ENCODE measurements around the gene ARHGEF4. TPM values are rescaled to one million over a fixed set of nuclear protein-coding genes. Genes with fewer than 3 reads are reported as not detected.
"Not testable (repeated sequence)": the region's sequence is repeated elsewhere in the genome, so short reads cannot be mapped to it uniquely, and the experiment has no call there.

ARHGEF4 gene
- total and polyA plus RNA-seq, 2 donors (not counting 3 experiments of a cell fraction or from before 2014, with no cell fraction given), result not detected

DNA sequence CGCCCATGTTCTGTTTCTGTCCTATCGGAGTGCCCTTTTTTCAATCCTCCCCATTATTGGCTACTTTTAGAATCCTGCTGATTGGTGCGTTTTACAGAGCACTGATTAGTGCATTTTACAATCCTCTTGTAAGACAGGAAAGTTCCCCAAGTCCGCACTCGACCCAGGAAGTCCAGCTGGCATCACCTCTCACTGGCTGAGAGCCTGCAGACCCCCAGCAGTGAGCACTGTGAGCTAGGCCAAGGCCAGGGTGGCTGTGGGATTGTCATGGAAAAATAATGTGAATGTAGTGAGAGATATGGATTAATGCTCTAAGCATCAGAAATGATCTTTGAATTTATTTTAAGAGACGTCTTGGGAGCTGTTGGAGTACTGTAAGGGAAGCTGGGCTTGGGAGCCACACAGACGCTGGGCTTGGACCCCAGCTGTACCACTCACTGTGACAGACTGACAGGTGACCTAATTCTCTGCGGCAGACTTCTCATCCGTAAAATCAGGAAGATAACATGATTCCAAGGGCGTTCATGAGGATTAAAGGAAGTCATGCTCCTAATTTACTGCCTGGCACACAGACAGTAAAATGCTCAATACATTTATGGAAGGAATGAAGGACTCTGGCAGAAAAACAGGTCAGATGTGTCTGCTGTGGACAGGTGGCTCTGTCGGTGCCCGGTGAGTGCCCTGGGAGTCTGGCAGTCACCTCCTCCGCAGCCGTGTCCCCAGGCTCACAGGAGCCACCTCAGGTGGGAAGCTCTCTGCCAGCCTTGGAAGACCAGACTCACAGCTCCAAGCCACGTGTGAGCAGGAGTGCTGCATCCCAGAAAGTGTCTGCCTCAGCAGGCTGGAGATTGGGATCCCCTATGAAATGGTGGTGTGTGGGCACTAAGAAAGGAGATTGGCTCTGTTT lies 151.1 kb downstream of the ARHGEF4 start:
- CTCF ChIA-PET, result no interaction called here
- no peaks in the 10 kb centered on the region for H3K9me1 ChIP-seq (replicated peaks; ENCODE audit: control insufficient read depth, extremely low read depth, insufficient read depth, low read length)

DNA sequence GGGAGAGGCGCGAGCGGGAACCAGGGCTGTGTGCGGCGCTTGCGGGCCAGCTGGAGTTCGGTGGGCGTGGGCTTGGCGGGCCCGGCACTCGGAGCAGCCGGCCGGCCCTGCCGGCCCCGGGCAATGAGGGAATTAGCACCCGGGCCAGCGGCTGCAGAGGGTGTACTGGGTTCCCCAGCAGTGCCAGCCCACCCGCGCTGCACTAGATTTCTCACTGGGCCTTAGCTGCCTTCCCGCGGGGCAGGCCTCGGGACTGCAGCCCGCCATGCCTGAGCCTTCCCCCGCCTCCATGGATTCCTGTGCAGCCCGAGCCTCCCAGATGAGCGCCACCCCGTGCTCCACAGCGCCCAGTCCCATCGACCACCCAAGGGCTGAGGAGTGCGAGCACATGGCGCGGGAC lies 154.7 kb downstream of the ARHGEF4 start:
- H3K79me2 ChIP-seq (ENCODE audit: control insufficient read depth, insufficient read depth, low read length); H3K9ac ChIP-seq (replicated peaks; ENCODE audit: extremely low read depth, insufficient read depth, low read length); H3K4me3 ChIP-seq (replicated peaks in 1 of 3; ENCODE audit: insufficient read depth in 1 of 3, low read depth in 1 of 3, low read length in 3 of 3); H3K36me3 ChIP-seq (ENCODE audit: control insufficient read depth in 2 of 2, extremely low read depth in 1 of 2, insufficient read depth in 2 of 2, low read length in 2 of 2); H3K27me3 ChIP-seq (ENCODE audit: control insufficient read depth in 2 of 2, insufficient read depth in 2 of 2, low read length in 2 of 2); POLR2A ChIA-PET; CTCF ChIA-PET; H3K27ac ChIP-seq (ENCODE audit: insufficient read depth, low read depth, low read length); H3K9me1 ChIP-seq (replicated peaks; ENCODE audit: control insufficient read depth, extremely low read depth, insufficient read depth, low read length); H3K4me1 ChIP-seq (ENCODE audit: control insufficient read depth, extremely low read depth, insufficient read depth, low read length); H3K9me3 ChIP-seq (replicated peaks; ENCODE audit: control insufficient read depth, insufficient read depth, low read length); intact Hi-C loops (cut with micrococcal nuclease); FAIRE-seq; H2AFZ ChIP-seq (ENCODE audit: low read depth, low read length); DNase-seq (ENCODE audit: low read depth, low spot score); BruUV-seq (replicated peaks); H3K4me2 ChIP-seq (ENCODE audit: insufficient read depth, low read length); H4K20me1 ChIP-seq (replicated peaks; ENCODE audit: control insufficient read depth, extremely low read depth, insufficient read depth, low read length); dilution Hi-C loops (cut with MboI; ENCODE audit: extremely low pct_ligation_motif_present, low sequenced_read_pairs): not testable (repeated sequence)

More for the DNA sequence above, 151.1 kb downstream of the ARHGEF4 start:
- BruUV-seq (replicated peaks), result no TSS peak
- no peak overlapping the region for H2AFZ ChIP-seq (ENCODE audit: low read depth, low read length)
- H3K4me2 ChIP-seq (ENCODE audit: insufficient read depth, low read length), result no peak overlapping the region
- DNase-seq (ENCODE audit: low read depth, low spot score), result no peak
- dilution Hi-C loops (cut with MboI; ENCODE audit: extremely low pct_ligation_motif_present, low sequenced_read_pairs), result no loop called here
- FAIRE-seq, result no peak
- H3K36me3 ChIP-seq (ENCODE audit: control insufficient read depth in 2 of 2, extremely low read depth in 1 of 2, insufficient read depth in 2 of 2, low read length in 2 of 2), result no peaks in the 10 kb centered on the region
- H4K20me1 ChIP-seq (replicated peaks; ENCODE audit: control insufficient read depth, extremely low read depth, insufficient read depth, low read length), result no peaks in the 10 kb centered on the region
- no peak overlapping the region for H3K4me3 ChIP-seq (replicated peaks in 1 of 3; ENCODE audit: insufficient read depth in 1 of 3, low read depth in 1 of 3, low read length in 3 of 3)
- no peaks in the 10 kb centered on the region for H3K9me3 ChIP-seq (replicated peaks; ENCODE audit: control insufficient read depth, insufficient read depth, low read length)
- TF ChIP-seq JUN (IDR thresholded peaks at IDR 0.05; ENCODE audit: borderline replicate concordance, insufficient read depth, insufficient read length, low read depth) (no peak), FOS (IDR thresholded peaks at IDR 0.05; ENCODE audit: borderline replicate concordance, insufficient read depth, low read length) (no peak), MYC (IDR thresholded peaks at IDR 0.05; ENCODE audit: low read depth, low read length) (no peak), GATA2 (IDR thresholded peaks at IDR 0.05; ENCODE audit: insufficient read depth, insufficient read length, low read depth, low read length) (no peak), EZH2 (IDR thresholded peaks at IDR 0.05; ENCODE audit: borderline replicate concordance, low read depth, low read length, severe bottlenecking) (no peak), POLR2AphosphoS5 (IDR thresholded peaks at IDR 0.05; ENCODE audit: insufficient read depth, low read depth, low read length) (no peak), POLR2A (IDR thresholded peaks at IDR 0.05; ENCODE audit: low read depth, low read length) (no peak)
- TF ChIP-seq, protein P1, sequence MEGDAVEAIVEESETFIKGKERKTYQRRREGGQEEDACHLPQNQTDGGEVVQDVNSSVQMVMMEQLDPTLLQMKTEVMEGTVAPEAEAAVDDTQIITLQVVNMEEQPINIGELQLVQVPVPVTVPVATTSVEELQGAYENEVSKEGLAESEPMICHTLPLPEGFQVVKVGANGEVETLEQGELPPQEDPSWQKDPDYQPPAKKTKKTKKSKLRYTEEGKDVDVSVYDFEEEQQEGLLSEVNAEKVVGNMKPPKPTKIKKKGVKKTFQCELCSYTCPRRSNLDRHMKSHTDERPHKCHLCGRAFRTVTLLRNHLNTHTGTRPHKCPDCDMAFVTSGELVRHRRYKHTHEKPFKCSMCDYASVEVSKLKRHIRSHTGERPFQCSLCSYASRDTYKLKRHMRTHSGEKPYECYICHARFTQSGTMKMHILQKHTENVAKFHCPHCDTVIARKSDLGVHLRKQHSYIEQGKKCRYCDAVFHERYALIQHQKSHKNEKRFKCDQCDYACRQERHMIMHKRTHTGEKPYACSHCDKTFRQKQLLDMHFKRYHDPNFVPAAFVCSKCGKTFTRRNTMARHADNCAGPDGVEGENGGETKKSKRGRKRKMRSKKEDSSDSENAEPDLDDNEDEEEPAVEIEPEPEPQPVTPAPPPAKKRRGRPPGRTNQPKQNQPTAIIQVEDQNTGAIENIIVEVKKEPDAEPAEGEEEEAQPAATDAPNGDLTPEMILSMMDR (IDR thresholded peaks at IDR 0.05; ENCODE audit: extremely low read depth in 1 of 2, insufficient read depth in 1 of 2, low read depth in 1 of 2, low read length in 2 of 2), result no peak
- TF ChIP-seq, protein P2, sequence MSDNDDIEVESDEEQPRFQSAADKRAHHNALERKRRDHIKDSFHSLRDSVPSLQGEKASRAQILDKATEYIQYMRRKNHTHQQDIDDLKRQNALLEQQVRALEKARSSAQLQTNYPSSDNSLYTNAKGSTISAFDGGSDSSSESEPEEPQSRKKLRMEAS (IDR thresholded peaks at IDR 0.05; ENCODE audit: insufficient read depth, insufficient read length), result no peak
- no peaks in the 10 kb centered on the region for H3K4me1 ChIP-seq (ENCODE audit: control insufficient read depth, extremely low read depth, insufficient read depth, low read length)
- no peaks in the 10 kb centered on the region for H3K79me2 ChIP-seq (ENCODE audit: control insufficient read depth, insufficient read depth, low read length)
- H3K27me3 ChIP-seq (ENCODE audit: control insufficient read depth in 2 of 2, insufficient read depth in 2 of 2, low read length in 2 of 2), result no peaks in the 10 kb centered on the region
- intact Hi-C loops (cut with micrococcal nuclease), result no loop called here
- H3K9ac ChIP-seq (replicated peaks; ENCODE audit: extremely low read depth, insufficient read depth, low read length), result no peak overlapping the region
- POLR2A ChIA-PET, result no interaction called here
- no peak overlapping the region for H3K27ac ChIP-seq (ENCODE audit: insufficient read depth, low read depth, low read length)

Measured in endothelial cell of umbilical vein (primary cell).